Colonic mucosa (tissue), 4 donors: Measurements from ENCODE around the gene PRLR. TPM values are rescaled to one million over a fixed set of nuclear protein-coding genes. Genes with fewer than 3 reads are reported as not detected.

Experiments used
- DNase-seq: peaks from one replicate; pipeline ENCODE4 v3.0.0-alpha.2; 2020
- H3K27ac ChIP-seq: fragments of 200-600 bp; one replicate; pipeline ENCODE4 v1.8.0; 2021
- H3K27me3 ChIP-seq: fragments of 200-600 bp; one replicate; pipeline ENCODE4 v1.8.0; 2021
- H3K36me3 ChIP-seq: fragments of 200-600 bp; one replicate; pipeline ENCODE4 v1.8.0; 2021
- H3K4me1 ChIP-seq: fragments of 200-600 bp; one replicate; pipeline ENCODE4 v1.8.0; 2021; ENCODE audit warnings: mild to moderate bottlenecking
- H3K4me3 ChIP-seq: fragments of 200-600 bp; one replicate; pipeline ENCODE4 v1.8.0; 2021
- H3K9ac ChIP-seq, 2 donors: one replicate each; pipeline ENCODE4 v1.7.0; 2013; ENCODE audit warnings: control low read depth in 2 of 2, low read depth in 2 of 2, low read length in 2 of 2
- H3K9me3 ChIP-seq: fragments of 200-600 bp; one replicate; pipeline ENCODE4 v1.8.0; 2021
- CTCF ChIP-seq: fragments of 200-600 bp; IDR thresholded peaks from one replicate; pipeline ENCODE4 v1.8.0; 2022; ENCODE audit warnings: antibody characterized with exemption, mild to moderate bottlenecking
- intact Hi-C: fragments of 100-400 bp; cut with DNase I; formaldehyde crosslinking; loops from one replicate; pipeline ENCODE4 v1.14.1; 2022
- total RNA-seq, 2 donors: library from RNA; stranded (reverse); fragmentation: NEBNext Ultra II Directional in 1 of 2; extraction: Animal tissue kit (Norgen Biotek cat#: 25700) in 1 of 2; gene quantifications; one replicate each; pipeline ENCODE4 v1.2.1, GENCODE V29; 2021
- donor health status: healthy.
- donor health status: DM: no; HTN: no; CAD: no.
- donor health status: DM: no; HTN: no; CAD: no.

Gene PRLR
- total RNA-seq, 2 donors from 2014 or later: 23.7 to 38.6 TPM

- TF ChIP-seq CTCF: no peak
- Histone ChIP-seq H3K4me3 (no peak overlapping the region), H3K27ac (no peak overlapping the region), H3K27me3 (no peaks in the 10 kb centered on the region), H3K4me1 (no peaks in the 10 kb centered on the region), H3K9ac (no peak overlapping the region), H3K36me3 (no peaks in the 10 kb centered on the region), H3K9me3 (no peaks in the 10 kb centered on the region)
- DNase-seq: no peak
- intact Hi-C loops: no loop called here
Measured at GRCh38 chr5:35160486-35161116, 69.7 kb downstream of the PRLR start.

GRCh38 chr5:35159370-35159742 lies 70.9 kb downstream of the PRLR start:
- intact Hi-C loops: no loop called here
- Histone ChIP-seq H3K9ac (no peak overlapping the region), H3K27ac (no peak overlapping the region), H3K27me3 (no peaks in the 10 kb centered on the region), H3K36me3 (no peaks in the 10 kb centered on the region), H3K9me3 (no peaks in the 10 kb centered on the region), H3K4me1 (no peaks in the 10 kb centered on the region), H3K4me3 (no peak overlapping the region)
- no peak for DNase-seq
- TF ChIP-seq CTCF: no peak

- TF ChIP-seq CTCF: no peak
- intact Hi-C loops: no loop called here
- no peak overlapping the region for H3K9ac ChIP-seq
- no peaks in the 10 kb centered on the region for H3K27me3 ChIP-seq
- no peak overlapping the region for H3K27ac ChIP-seq
- H3K9me3 ChIP-seq: no peaks in the 10 kb centered on the region
- H3K4me3 ChIP-seq: no peak overlapping the region
- no peaks in the 10 kb centered on the region for H3K4me1 ChIP-seq
- no peak for DNase-seq
- H3K36me3 ChIP-seq: no peaks in the 10 kb centered on the region
Measured at GRCh38 chr5:35158622-35159369, 71.5 kb downstream of the PRLR start.

GRCh38 chr5:35158204-35158603 lies 72.1 kb downstream of the PRLR start:
- Histone ChIP-seq H3K27ac (no peak overlapping the region), H3K36me3 (no peaks in the 10 kb centered on the region), H3K9me3 (no peaks in the 10 kb centered on the region), H3K9ac (no peak overlapping the region), H3K4me3 (no peak overlapping the region), H3K27me3 (no peaks in the 10 kb centered on the region), H3K4me1 (no peaks in the 10 kb centered on the region)
- intact Hi-C loops: no loop called here
- DNase-seq: no peak
- TF ChIP-seq CTCF: no peak

GRCh38 chr5:35153375-35153932 lies 76.8 kb downstream of the PRLR start:
- Histone ChIP-seq H3K9me3 (no peaks in the 10 kb centered on the region), H3K4me3 (no peak overlapping the region), H3K36me3 (no peaks in the 10 kb centered on the region), H3K27me3 (no peaks in the 10 kb centered on the region), H3K27ac (no peak overlapping the region), H3K9ac (no peak overlapping the region), H3K4me1 (no peaks in the 10 kb centered on the region)
- no peak for TF ChIP-seq CTCF
- intact Hi-C loops: no loop called here
- DNase-seq: no peak
